Panc1 (cell line): Measurements from ENCODE around the gene SAMD4A. TPM values are rescaled to one million over a fixed set of nuclear protein-coding genes. Genes with fewer than 3 reads are reported as not detected.

Experiments used
- ATAC-seq: fragments of 200-7000 bp; cut with Tn5 transposase; 2 replicates; pipeline ENCODE4 v1.9.1; 2020; ENCODE audit warnings: mild to moderate bottlenecking, moderate library complexity
- BruUV-seq: library from RNA; stranded (reverse); fragments of 400-500 nt; replicated peaks from 2 replicates; lab custom pipeline; 2021; lab: Mats Ljungman, UMichigan
- CTCF ChIA-PET: fragments of 300-600 bp; sonication (Branson Sonifier 250); formaldehyde crosslinking; loops from one replicate; lab custom pipeline; 2022; ENCODE audit warnings: antibody characterized with exemption; lab: Charles Lee
- POLR2A ChIA-PET: fragments of 300-600 bp; sonication (Branson Sonifier 250); formaldehyde crosslinking; loops from one replicate; lab custom pipeline; 2022; ENCODE audit warnings: antibody characterized with exemption; lab: Charles Lee
- DNase-seq: peaks from one replicate; pipeline ENCODE4 v3.0.0-alpha.2; 2010; ENCODE audit warnings: low read depth, low spot score
- H3K27ac ChIP-seq: 2 replicates; pipeline ENCODE4 v1.5.1; 2011; ENCODE audit warnings: mild to moderate bottlenecking, low read length, inconsistent platforms
- H3K27me3 ChIP-seq: fragments of 200-500 bp; sonication (Bioruptor generic); 2 replicates; pipeline ENCODE4 v1.6.0; 2014; ENCODE audit warnings: low read length, inconsistent platforms; ENCODE audit not compliant: control insufficient read depth, insufficient read depth
- H3K36me3 ChIP-seq: fragments of 200-500 bp; sonication (Bioruptor generic); 2 replicates; pipeline ENCODE4 v1.5.1; 2014; ENCODE audit warnings: inconsistent platforms, mild to moderate bottlenecking, low read length, moderate library complexity; ENCODE audit not compliant: control insufficient read depth, insufficient read depth
- H3K4me1 ChIP-seq: 2 replicates; pipeline ENCODE4 v1.5.1; 2011; ENCODE audit warnings: inconsistent platforms, mild to moderate bottlenecking, low read length, moderate library complexity; ENCODE audit not compliant: control insufficient read depth, insufficient read depth
- H3K4me3 ChIP-seq, 2 experiments: 2 replicates each; pipeline ENCODE4 v1.5.1; 2011 to 2012; ENCODE audit warnings: low read depth in 2 of 2, low read length in 2 of 2, mild to moderate bottlenecking in 2 of 2, inconsistent platforms in 1 of 2, moderate library complexity in 1 of 2
- H3K9me3 ChIP-seq: fragments of 200-500 bp; sonication (Bioruptor generic); 2 replicates; pipeline ENCODE4 v1.5.1; 2014; ENCODE audit warnings: low read depth, mild to moderate bottlenecking, inconsistent platforms, low read length, moderate library complexity; ENCODE audit not compliant: control insufficient read depth, insufficient read depth
- CTCF ChIP-seq: fragments of 450-650 bp; IDR thresholded peaks from 2 replicates; pipeline ENCODE4 v1.5.1; 2017; ENCODE audit warnings: mild to moderate bottlenecking
- POLR2AphosphoS5 ChIP-seq: IDR thresholded peaks from 2 replicates; pipeline ENCODE4 v1.6.1; 2012; ENCODE audit warnings: mild to moderate bottlenecking, low read depth, low read length, moderate library complexity
- REST ChIP-seq, 2 experiments: IDR thresholded peaks; 2 replicates each; pipeline ENCODE4 v1.6.1; 2011 to 2012; ENCODE audit warnings: low read depth in 2 of 2, control low read depth in 1 of 2, low read length in 1 of 2, mild to moderate bottlenecking in 1 of 2, moderate library complexity in 1 of 2; ENCODE audit not compliant: insufficient read depth in 1 of 2
- SIN3A ChIP-seq: IDR thresholded peaks from 2 replicates; pipeline ENCODE4 v1.6.1; 2012; ENCODE audit warnings: low read depth, mild to moderate bottlenecking, low read length, moderate library complexity, borderline replicate concordance; ENCODE audit not compliant: insufficient read depth
- TCF7L2 ChIP-seq: IDR thresholded peaks from 2 replicates; pipeline ENCODE4 v1.6.1; 2011; ENCODE audit warnings: mild to moderate bottlenecking, low read depth, low read length, inconsistent platforms
- in situ Hi-C: cut with HindIII; loops from 2 replicates; pipeline ENCODE4 v1.10.0; 2016; ENCODE audit warnings: low sequenced_read_pairs, low pct_unique_long_range_greater_than_20kb
- intact Hi-C: fragments of 100-400 bp; cut with micrococcal nuclease; formaldehyde crosslinking; loops from one replicate; pipeline ENCODE4 v1.10.0; 2022; ENCODE audit not compliant: unreplicated experiment
- total RNA-seq: library from RNA; stranded (reverse); gene quantifications from one replicate; pipeline ENCODE4 v1.2.1, GENCODE V29; 2021; ENCODE audit not compliant: unreplicated experiment

The SAMD4A gene
- total RNA-seq, 1 experiment from 2014 or later: 15.2 TPM

- in situ Hi-C loops (no loop called here), intact Hi-C loops (loop anchor here (5.0 kb wide), 1 partner anchor 70 kb away; the partner anchor contains the start of gene SAMD4A)
- H3K27me3 ChIP-seq: no peaks in the 10 kb centered on the region
- no TSS peak for BruUV-seq
- ATAC-seq (peak; percentile 82), DNase-seq (no peak)
- POLR2A ChIA-PET: interaction anchor here (0.6 kb wide), 2 partner anchors 26 to 69 kb away, joined by 6 to 8 read pairs; no protein-coding TSS in a partner anchor
- TF ChIP-seq TCF7L2: no peak
- no peak for TF ChIP-seq REST (IDR thresholded peaks at IDR 0.05; ENCODE audit: insufficient read depth in 1 of 2, low read depth in 2 of 2, low read length in 1 of 2)
- TF ChIP-seq SIN3A: no peak
- TF ChIP-seq CTCF: no peak
- no peak for TF ChIP-seq POLR2AphosphoS5
- no peaks in the 10 kb centered on the region for H3K36me3 ChIP-seq
- CTCF ChIA-PET: no interaction called here
- H3K4me1 ChIP-seq: peaks cover 12% of the 10 kb centered on the region
- no peak overlapping the region for H3K4me3 ChIP-seq
- H3K9me3 ChIP-seq: no peaks in the 10 kb centered on the region
- 0 out of 2 replicates have a peak overlapping the region, but pooled peaks have one; percentile 25 for H3K27ac ChIP-seq
Measured at GRCh38 chr14:54637270-54638134, 70.6 kb downstream of the SAMD4A start.

GRCh38 chr14:54638135-54638446 is 71.2 kb downstream of the SAMD4A start:
- 0 out of 2 replicates have a peak overlapping the region, but pooled peaks have one; percentile 17 for H3K27ac ChIP-seq
- in situ Hi-C loops: no loop called here
- ChIA-PET POLR2A (no interaction called here), CTCF (no interaction called here)
- no peaks in the 10 kb centered on the region for H3K27me3 ChIP-seq
- intact Hi-C loops: loop anchor here (5.0 kb wide), 1 partner anchor 71 kb away; the partner anchor contains the start of gene SAMD4A
- H3K4me3 ChIP-seq: no peak overlapping the region
- TF ChIP-seq POLR2AphosphoS5 (no peak), SIN3A (no peak), TCF7L2 (no peak), REST (IDR thresholded peaks at IDR 0.05; ENCODE audit: insufficient read depth in 1 of 2, low read depth in 2 of 2, low read length in 1 of 2) (no peak)
- no peaks in the 10 kb centered on the region for H3K9me3 ChIP-seq
- ATAC-seq (peak; percentile 87), DNase-seq (no peak)
- no peaks in the 10 kb centered on the region for H3K36me3 ChIP-seq
- peaks cover 12% of the 10 kb centered on the region for H3K4me1 ChIP-seq
- BruUV-seq: no TSS peak
